Subcutaneous abdominal adipose tissue (tissue), 5 donors: ENCODE results near the gene ANO7.

ENCODE experiments used
- H3K27ac ChIP-seq: one replicate; pipeline ENCODE4 v1.7.0; 2013; ENCODE audit warnings: low read depth, mild to moderate bottlenecking, inconsistent platforms, low read length, moderate library complexity
- H3K27me3 ChIP-seq, 5 donors: one replicate each; pipeline ENCODE4 v1.7.0; 2013; ENCODE audit warnings: low read length in 5 of 5, inconsistent platforms in 1 of 5; ENCODE audit not compliant: control insufficient read depth in 5 of 5, insufficient read depth in 4 of 5
- H3K36me3 ChIP-seq, 5 donors: one replicate each; pipeline ENCODE4 v1.7.0; 2013; ENCODE audit warnings: low read length in 5 of 5; ENCODE audit not compliant: control insufficient read depth in 5 of 5, insufficient read depth in 5 of 5
- H3K4me1 ChIP-seq, 5 donors: one replicate each; pipeline ENCODE4 v1.7.0; 2013; ENCODE audit warnings: low read length in 5 of 5, mild to moderate bottlenecking in 3 of 5, moderate library complexity in 1 of 5; ENCODE audit not compliant: control insufficient read depth in 5 of 5, insufficient read depth in 5 of 5
- H3K4me3 ChIP-seq, 5 donors: one replicate each; pipeline ENCODE4 v1.7.0; 2013; ENCODE audit warnings: low read length in 5 of 5, low read depth in 1 of 5
- H3K9ac ChIP-seq, 5 donors: one replicate each; pipeline ENCODE4 v1.7.0; 2013; ENCODE audit warnings: low read length in 5 of 5, mild to moderate bottlenecking in 4 of 5, moderate library complexity in 3 of 5
- H3K9me3 ChIP-seq, 5 donors: one replicate each; pipeline ENCODE4 v1.7.0; 2013; ENCODE audit warnings: low read length in 5 of 5; ENCODE audit not compliant: control insufficient read depth in 5 of 5
- donor health status: healthy.
- donor health status: healthy.
- donor health status: healthy.
- donor health status: healthy.
- donor health status: healthy.

ANO7 gene

GRCh38 chr2:241177526-241178334, 10.7 kb upstream of the ANO7 start:
- peaks cover 5 to 53% (median 43%) of the 10 kb centered on the region in 5 donors for H3K36me3 ChIP-seq
- H3K4me1 ChIP-seq, result no peaks in the 10 kb centered on the region
- H3K4me3 ChIP-seq, result no peak overlapping the region
- H3K27ac ChIP-seq, result no peak overlapping the region
- no peaks in the 10 kb centered on the region for H3K27me3 ChIP-seq
- H3K9me3 ChIP-seq, result no peaks in the 10 kb centered on the region
- no peak overlapping the region for H3K9ac ChIP-seq

- H3K9ac ChIP-seq, result no peak overlapping the region
- no peaks in the 10 kb centered on the region for H3K27me3 ChIP-seq
- peaks cover 5 to 61% (median 52%) of the 10 kb centered on the region in 5 donors for H3K36me3 ChIP-seq
- no peaks in the 10 kb centered on the region for H3K9me3 ChIP-seq
- H3K4me3 ChIP-seq, result no peak overlapping the region
- H3K4me1 ChIP-seq, result no peaks in the 10 kb centered on the region
- H3K27ac ChIP-seq, result no peak overlapping the region
Measured at GRCh38 chr2:241178961-241179360, 9.5 kb upstream of the ANO7 start.

- H3K27me3 ChIP-seq, result no peaks in the 10 kb centered on the region
- H3K4me3 ChIP-seq, result no peak overlapping the region
- H3K36me3 ChIP-seq, result peaks cover 5 to 56% (median 46%) of the 10 kb centered on the region in 5 donors
- H3K9ac ChIP-seq, result no peak overlapping the region
- H3K27ac ChIP-seq, result no peak overlapping the region
- no peaks in the 10 kb centered on the region for H3K4me1 ChIP-seq
- H3K9me3 ChIP-seq, result no peaks in the 10 kb centered on the region
Measured at GRCh38 chr2:241179899-241180298, 8.6 kb upstream of the ANO7 start.

- no peak overlapping the region for H3K9ac ChIP-seq
- H3K4me1 ChIP-seq, result no peaks in the 10 kb centered on the region
Measured at GRCh38 chr2:241180495-241180894, 8.0 kb upstream of the ANO7 start.

DNA sequence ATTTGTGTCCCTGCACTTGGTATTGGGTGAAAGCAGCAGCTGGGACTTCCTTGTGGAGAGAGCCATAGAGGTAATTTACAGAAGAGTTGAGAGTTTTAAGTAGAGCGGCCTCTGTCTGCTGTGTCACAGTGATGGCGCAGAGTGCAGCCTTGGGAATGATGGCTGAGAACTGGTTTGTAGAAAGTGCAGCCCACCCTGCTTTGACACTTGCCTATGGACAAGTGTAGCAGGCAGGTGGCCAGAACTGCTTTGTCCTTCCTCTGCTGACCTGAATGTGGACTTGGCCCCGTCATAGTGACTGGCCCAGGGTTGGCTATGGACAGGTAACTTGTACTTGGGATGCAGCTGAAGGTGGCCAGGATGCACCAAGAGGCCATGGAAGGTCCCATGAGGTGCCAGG, 6.4 kb upstream of the ANO7 start:
- Histone ChIP-seq H3K9me3 (no peaks in the 10 kb centered on the region), H3K27me3 (peaks cover 0 to 6% (median 4%) of the 10 kb centered on the region in 5 donors), H3K9ac (no peak overlapping the region), H3K27ac (no peak overlapping the region), H3K36me3 (peaks cover 0 to 48% (median 36%) of the 10 kb centered on the region in 5 donors), H3K4me1 (no peaks in the 10 kb centered on the region), H3K4me3 (no peak overlapping the region)

More at GRCh38 chr2:241180495-241180894, 8.0 kb upstream of the ANO7 start:
- Histone ChIP-seq H3K4me3 (no peak overlapping the region), H3K9me3 (no peaks in the 10 kb centered on the region), H3K27ac (no peak overlapping the region), H3K27me3 (no peaks in the 10 kb centered on the region), H3K36me3 (peaks cover 0 to 56% (median 42%) of the 10 kb centered on the region in 5 donors)

DNA sequence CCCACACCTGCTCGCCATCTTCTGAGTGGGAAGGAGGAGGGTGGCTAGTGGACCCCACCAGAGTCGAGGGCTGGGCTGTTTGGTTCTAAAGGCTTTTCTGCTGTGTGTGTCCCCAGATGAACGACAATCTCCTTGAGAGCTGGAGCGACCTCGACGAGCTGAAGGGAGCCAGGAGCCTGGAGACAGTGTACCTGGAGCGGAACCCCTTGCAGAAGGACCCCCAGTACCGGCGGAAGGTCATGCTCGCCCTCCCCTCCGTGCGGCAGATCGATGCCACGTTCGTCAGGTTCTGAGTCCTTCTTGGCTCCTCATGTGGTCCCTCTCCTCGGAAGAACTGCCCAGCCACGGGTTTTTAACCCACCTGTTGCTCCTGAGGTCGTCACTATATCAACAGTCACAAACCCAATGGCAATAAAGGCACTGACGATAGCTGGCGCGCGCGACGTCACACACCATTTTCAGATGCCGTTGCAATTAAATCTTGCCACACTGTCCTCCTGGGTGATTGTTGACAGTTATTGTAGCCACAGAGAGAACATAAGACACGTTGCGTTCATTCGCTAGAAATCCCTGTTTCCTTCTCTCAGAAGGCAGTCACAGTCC, 5.8 kb upstream of the ANO7 start:
- Histone ChIP-seq H3K36me3 (peaks cover 0 to 43% (median 33%) of the 10 kb centered on the region in 5 donors), H3K9me3 (no peaks in the 10 kb centered on the region), H3K4me1 (no peaks in the 10 kb centered on the region)

DNA sequence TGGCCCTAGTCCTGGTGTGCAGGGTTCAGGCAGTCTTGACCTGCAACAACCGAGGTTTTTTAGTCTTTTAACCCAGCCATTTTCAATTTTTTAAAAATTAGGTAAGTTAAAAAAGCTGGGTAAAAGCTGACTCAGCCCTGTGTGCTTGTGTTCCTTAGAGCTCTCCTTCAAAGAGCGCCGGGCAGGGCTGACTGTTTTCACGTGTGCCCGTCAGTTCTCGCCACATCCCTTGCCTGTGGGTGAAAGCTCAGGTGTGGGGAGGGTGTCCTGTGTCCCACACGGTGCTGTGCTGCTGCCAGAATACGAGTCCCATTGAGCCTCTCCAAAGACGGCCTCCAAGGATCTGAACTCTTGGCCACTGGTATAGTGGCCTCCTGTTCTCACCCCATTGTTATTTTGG, 5.3 kb upstream of the ANO7 start:
- Histone ChIP-seq H3K4me1 (no peaks in the 10 kb centered on the region), H3K27me3 (peaks cover 5 to 10% (median 9%) of the 10 kb centered on the region in 5 donors), H3K36me3 (peaks cover 0 to 39% (median 29%) of the 10 kb centered on the region in 5 donors), H3K9me3 (no peaks in the 10 kb centered on the region), H3K27ac (no peak overlapping the region), H3K4me3 (no peak overlapping the region), H3K9ac (no peak overlapping the region)

More for the DNA sequence above, 5.8 kb upstream of the ANO7 start:
- no peak overlapping the region for H3K9ac ChIP-seq
- H3K4me3 ChIP-seq, result no peak overlapping the region
- H3K27me3 ChIP-seq, result peaks cover 0 to 8% (median 5%) of the 10 kb centered on the region in 5 donors
- H3K27ac ChIP-seq, result no peak overlapping the region

GRCh38 chr2:241184901-241185300, 3.6 kb upstream of the ANO7 start:
- Histone ChIP-seq H3K27me3 (peaks cover 5 to 16% (median 12%) of the 10 kb centered on the region in 5 donors), H3K27ac (no peak overlapping the region), H3K4me3 (no peak overlapping the region), H3K9me3 (no peaks in the 10 kb centered on the region), H3K36me3 (peaks cover 0 to 28% (median 22%) of the 10 kb centered on the region in 5 donors), H3K9ac (no peak overlapping the region), H3K4me1 (no peaks in the 10 kb centered on the region)

- H3K4me1 ChIP-seq, result no peaks in the 10 kb centered on the region
- H3K9me3 ChIP-seq, result no peaks in the 10 kb centered on the region
- no peak overlapping the region for H3K9ac ChIP-seq
- H3K27me3 ChIP-seq, result peaks cover 5 to 18% (median 12%) of the 10 kb centered on the region in 5 donors
- peaks cover 0 to 24% (median 17%) of the 10 kb centered on the region in 5 donors for H3K36me3 ChIP-seq
- H3K4me3 ChIP-seq, result no peak overlapping the region
- no peak overlapping the region for H3K27ac ChIP-seq
Measured at GRCh38 chr2:241185961-241186360, 2.5 kb upstream of the ANO7 start.
